Mesenteric fat pad (tissue), 1 donor: ENCODE results near the gene PTBP3. TPM values are rescaled to one million over a fixed set of nuclear protein-coding genes. Genes with fewer than 3 reads are reported as not detected.
"Not testable (repeated sequence)": the region's sequence is repeated elsewhere in the genome, so short reads cannot be mapped to it uniquely, and the experiment has no call there.

ENCODE experiments used
- DNase-seq: peaks from one replicate; pipeline ENCODE4 v3.0.0-alpha.2; 2020; ENCODE audit warnings: low spot score
- total RNA-seq: library from RNA; stranded (reverse); fragmentation: NEBNext Ultra II Directional; extraction: Animal tissue kit (Norgen Biotek cat#: 25700); gene quantifications from one replicate; pipeline ENCODE4 v1.2.1, GENCODE V29; 2021
- donor health status: DM: yes; HTN: yes; CAD: no.

Gene PTBP3
- total RNA-seq, 1 donor from 2014 or later, result 53.6 TPM

- DNase-seq, result no peak
These were observed 61.8 kb downstream of the PTBP3 start for GRCh38 chr9:112271466-112272098.

- DNase-seq, result no peak
These were observed 65.0 kb downstream of the PTBP3 start for GRCh38 chr9:112268413-112268812.

GRCh38 chr9:112267086-112267485 lies 66.3 kb downstream of the PTBP3 start:
- DNase-seq, result not testable (repeated sequence)

DNA sequence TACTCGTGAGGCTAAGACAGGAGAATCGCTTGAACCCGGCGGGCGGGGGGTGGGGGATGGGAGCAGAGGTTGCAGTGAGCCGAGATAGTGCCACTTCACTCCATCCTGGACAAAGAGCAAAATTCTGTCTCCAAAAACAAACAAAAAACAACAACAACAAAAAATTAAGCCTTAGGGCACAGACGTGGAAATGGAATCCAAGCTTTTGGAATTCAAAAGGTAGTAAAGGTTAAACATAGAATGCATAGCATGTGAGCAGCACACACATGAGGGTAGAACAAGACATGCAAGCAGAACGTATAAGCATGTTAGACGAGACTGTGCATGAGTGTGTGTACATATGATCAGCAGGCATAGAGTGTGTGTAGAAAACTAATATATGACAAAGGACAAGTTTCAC lies 68.0 kb downstream of the PTBP3 start:
- DNase-seq, result no peak

GRCh38 chr9:112262577-112262976 lies 70.8 kb downstream of the PTBP3 start:
- no peak for DNase-seq

DNA sequence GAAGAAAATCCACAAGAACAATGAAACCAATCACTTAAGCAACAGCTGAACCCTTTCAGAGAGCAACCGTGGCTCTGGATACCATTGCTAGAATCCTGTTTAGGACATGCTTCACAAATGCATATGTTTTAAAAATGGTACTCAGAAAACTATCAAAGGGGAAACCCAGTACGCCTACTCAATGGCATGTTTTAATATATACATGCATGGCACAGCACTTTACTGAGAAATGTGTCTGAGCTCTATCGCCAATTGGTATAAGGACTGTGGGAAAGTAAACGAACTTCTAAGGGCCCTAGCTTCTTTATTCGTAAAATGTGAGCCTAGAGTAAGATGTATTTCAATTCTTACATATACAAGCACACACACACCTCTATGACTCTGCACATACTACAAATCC lies 72.3 kb downstream of the PTBP3 start:
- no peak for DNase-seq

DNA sequence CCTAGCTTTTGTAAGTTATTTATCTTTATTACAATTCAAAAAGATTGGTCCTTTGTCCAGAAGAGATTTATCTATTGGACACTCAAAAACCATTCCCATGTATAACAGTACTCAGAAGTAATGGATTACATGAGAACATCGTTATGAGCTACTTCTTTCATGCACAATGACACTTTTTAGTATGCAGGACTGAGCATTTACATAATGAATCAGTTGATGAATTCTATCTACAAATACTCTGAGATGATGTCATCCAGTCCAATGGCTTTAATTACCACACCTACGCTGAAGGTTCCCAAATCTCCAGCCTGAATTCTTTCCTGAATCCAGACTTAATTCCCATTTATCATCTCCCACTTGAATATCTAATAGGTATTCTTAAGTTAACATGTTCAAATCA lies 75.3 kb downstream of the PTBP3 start:
- DNase-seq, result no peak

GRCh38 chr9:112252194-112252593 lies 81.2 kb downstream of the PTBP3 start:
- DNase-seq, result no peak

GRCh38 chr9:112249277-112249676 lies 84.1 kb downstream of the PTBP3 start:
- no peak for DNase-seq

- DNase-seq, result no peak
These were observed 84.7 kb downstream of the PTBP3 start for GRCh38 chr9:112248722-112249121.

DNA sequence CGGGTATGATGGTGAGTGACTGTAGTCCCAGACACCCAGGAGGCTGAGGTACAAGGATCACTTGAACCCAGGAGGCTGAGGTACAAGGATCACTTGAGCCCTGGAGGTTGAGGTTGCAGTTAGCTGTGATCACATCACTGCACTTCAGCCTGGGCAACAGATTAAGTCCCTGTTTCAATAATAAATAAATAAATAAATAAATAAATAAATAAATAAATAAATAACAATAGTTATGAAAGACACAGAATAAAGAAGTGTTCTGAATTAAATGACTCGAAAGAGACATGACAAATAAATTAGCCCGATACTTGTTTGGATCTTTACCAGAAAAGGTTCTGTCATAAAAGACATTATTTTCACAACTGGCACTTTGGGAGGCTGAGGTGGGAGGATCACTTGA lies 86.3 kb downstream of the PTBP3 start:
- no peak for DNase-seq

- DNase-seq, result no peak
These were observed 88.3 kb downstream of the PTBP3 start for GRCh38 chr9:112245126-112245525.

- DNase-seq, result no peak
These were observed 91.1 kb downstream of the PTBP3 start for GRCh38 chr9:112242147-112242804.

- no peak for DNase-seq
These were observed 91.9 kb downstream of the PTBP3 start for GRCh38 chr9:112241491-112241890.

GRCh38 chr9:112239708-112240107 lies 93.7 kb downstream of the PTBP3 start:
- no peak for DNase-seq

DNA sequence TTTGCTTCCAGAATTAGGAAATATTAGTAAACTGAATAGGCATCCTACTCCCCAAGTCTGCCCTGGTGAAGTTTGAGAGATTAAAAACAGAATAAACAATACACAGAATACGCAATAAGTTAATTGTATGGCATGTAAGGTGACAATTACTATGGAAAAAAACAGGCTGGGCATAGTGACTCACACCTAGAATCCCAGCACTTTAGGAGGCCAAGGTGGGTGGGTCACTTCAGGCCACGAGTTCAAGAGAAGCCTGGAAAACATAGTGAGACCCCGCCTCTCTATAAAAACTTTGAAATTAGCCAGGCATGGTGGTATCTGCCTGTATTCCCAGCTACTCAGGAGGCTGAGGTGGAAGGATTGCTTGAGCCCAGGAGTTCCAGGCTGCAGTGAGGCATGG lies 94.1 kb downstream of the PTBP3 start:
- no peak for DNase-seq

DNA sequence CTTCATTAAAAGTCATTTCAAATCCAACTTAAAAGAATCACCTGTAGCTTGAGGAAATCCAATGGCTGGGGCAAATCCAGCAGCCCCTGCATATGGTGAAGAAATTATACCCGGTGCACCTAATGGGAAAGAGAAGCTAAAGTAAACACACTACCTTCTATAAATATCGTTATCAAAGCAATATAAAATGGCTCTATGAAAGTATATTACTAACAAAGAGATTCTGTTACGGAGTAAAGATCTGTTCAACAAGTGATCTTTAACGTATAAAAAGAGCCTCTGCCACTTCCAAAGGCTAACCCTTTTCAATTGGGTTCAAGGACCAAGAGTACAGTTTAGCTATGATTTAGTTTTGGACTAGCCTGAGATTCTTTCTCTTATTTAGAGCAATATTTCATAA lies 98.6 kb downstream of the PTBP3 start:
- DNase-seq, result no peak

- DNase-seq, result no peak
These were observed 99.7 kb downstream of the PTBP3 start for GRCh38 chr9:112233769-112234168.

DNA sequence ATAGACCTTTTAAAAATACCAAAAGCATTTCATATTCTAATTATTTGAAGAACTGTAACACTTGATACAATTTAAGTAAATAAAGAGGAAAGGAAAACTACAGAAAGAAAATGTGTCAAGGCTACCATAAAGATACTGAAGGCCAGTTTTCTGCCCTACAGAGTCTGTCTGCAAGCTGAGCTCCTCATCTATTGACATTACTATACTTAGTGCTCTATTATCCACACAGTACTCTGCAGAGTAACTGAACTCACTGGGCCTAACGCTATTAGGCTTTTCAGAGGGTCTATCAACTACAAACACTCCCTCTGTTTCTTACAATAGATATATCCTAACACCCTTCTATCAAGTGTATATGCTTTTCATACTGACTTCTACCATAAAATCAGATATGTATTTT lies 101.2 kb downstream of the PTBP3 start:
- DNase-seq, result no peak

DNA sequence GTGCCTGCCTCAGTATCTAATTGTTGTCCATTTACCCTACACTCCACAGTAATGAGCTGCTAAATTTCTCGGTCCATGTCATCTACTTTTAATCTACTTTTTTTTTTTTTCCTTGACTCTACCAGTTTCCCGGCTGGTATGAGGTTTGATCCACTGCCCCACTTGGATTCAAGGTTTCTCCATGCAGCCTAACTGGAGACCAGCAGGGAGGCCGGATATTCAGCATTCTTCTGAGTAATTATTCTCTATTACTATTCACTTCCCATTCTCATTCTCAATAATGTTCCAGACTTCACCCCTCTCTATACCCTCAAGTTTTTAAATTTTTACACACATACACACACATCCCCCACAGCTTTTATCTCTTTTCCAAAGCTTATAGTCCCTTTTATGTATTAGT lies 107.3 kb downstream of the PTBP3 start:
- DNase-seq, result no peak

- no peak for DNase-seq
These were observed 108.8 kb downstream of the PTBP3 start for GRCh38 chr9:112224401-112225289.

DNA sequence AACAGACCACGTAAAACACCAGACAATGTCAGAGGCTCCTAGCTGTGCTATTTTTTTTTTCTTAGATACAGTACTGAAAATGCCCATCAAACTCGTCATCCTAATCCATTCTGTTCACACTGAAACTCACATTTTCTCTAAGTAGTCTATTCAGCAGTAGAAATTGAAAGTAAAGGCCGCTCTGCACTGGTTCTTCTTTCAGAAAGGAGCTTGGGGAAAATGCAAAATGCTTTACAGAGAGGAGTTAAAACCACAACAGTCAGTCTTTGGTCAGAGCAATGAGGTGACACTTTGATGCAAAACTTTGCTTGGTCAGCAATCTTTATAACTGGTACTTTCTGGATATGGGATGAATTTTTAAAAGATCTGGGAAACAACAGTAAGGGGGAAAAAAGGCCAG lies 114.5 kb downstream of the PTBP3 start:
- no peak for DNase-seq
